Measurements from ENCODE around the gene PMF1. TPM values are rescaled to one million over a fixed set of nuclear protein-coding genes. Genes with fewer than 3 reads are reported as not detected.
A peak's percentile ranks its signal among the peaks of the same experiment; 100 is the strongest.

PMF1 gene
- total RNA-seq, 1 donor from 2014 or later, result 47.4 TPM

DNA sequence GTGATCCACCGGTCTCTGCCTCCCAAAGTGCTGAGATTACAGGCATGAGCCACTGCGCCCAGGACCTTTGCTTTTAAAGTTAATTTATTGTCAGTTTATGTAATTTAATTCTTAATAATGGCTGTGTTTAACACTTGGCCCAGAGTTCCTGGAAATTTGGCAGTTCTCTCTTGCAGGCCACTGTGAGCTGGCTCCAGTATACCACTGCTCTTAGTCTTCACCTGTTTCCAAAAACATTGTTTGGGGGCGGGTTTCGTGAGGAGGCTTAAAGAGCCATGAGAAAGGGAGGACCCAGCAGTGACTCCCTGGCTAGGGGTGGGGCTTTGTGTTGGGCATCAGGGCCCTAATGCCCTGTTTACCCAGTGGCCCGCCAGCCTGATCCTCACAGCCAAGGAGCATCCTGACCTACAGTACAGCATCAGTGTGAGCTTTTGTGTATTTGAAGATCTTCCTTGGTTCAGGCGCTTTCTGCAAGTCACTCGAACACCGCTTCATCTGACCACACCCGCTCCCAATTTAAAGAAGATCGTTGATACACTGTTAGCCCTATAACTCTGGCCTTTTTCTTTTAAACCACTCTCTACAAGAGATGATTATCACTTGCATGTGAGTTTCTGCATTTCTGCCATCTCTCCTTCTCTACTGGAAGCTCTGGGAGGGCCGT, 17.1 kb downstream of the PMF1 start:
- Histone ChIP-seq H3K27ac (no peak overlapping the region), H3K36me3 (peaks cover 37% of the 10 kb centered on the region), H3K27me3 (no peaks in the 10 kb centered on the region), H3K4me1 (no peaks in the 10 kb centered on the region), H3K9me3 (no peaks in the 10 kb centered on the region), H3K4me3 (no peak overlapping the region)
- ATAC-seq (no peak), DNase-seq (no peak)
- intact Hi-C loops (cut with DNase I), result loop anchor here (5.0 to 10.0 kb wide), 2 partner anchors 85 to 138 kb away; no protein-coding TSS in a partner anchor
- no peak for TF ChIP-seq CTCF (IDR thresholded peaks at IDR 0.05)

GRCh38 chr1:156230473-156230837, 17.6 kb downstream of the PMF1 start:
- intact Hi-C loops (cut with DNase I), result no loop called here
- peaks cover 39% of the 10 kb centered on the region for H3K36me3 ChIP-seq
- ATAC-seq, result no peak

DNA sequence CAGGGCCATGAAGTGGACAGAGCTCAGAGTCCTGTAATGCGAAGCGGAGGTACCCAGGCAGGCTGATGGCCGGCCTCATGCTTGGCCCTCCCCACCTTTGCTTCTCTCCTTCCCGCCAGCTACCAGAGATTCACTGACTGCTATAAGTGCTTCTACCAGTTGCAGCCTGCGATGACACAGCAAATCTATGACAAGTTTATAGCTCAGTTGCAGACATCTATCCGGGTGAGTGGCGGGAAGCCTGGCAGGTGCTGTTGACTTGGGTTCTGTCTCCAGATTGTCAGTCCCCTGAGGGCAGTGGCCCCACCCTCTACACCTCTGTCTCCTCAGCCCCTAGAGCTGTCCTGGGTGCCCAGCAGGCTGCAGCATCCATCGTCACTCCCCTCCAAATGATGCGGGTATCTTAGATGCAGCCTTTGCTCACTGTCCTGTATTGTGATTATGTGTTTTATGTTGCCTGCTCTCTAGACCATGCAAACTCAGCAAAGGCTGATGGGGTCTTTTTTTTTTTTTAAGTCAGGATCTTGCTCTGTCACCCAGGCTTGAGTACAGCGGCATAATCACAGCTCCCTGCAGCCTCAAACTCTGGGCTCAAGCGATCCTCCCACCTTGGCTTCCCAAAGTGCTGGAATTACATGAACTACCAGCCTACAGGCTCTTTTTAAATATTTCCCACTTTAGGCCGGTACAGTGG, 19.5 kb downstream of the PMF1 start:
- TF ChIP-seq CTCF (IDR thresholded peaks at IDR 0.05), result no peak
- H3K4me3 ChIP-seq, result no peak overlapping the region
- DNase-seq (no peak), ATAC-seq (peak; percentile 8)
- no peaks in the 10 kb centered on the region for H3K27me3 ChIP-seq
- intact Hi-C loops (cut with DNase I), result no loop called here
- H3K36me3 ChIP-seq, result peaks cover 42% of the 10 kb centered on the region
- H3K4me1 ChIP-seq, result no peaks in the 10 kb centered on the region
- no peak overlapping the region for H3K27ac ChIP-seq
- H3K9me3 ChIP-seq, result no peaks in the 10 kb centered on the region

More at GRCh38 chr1:156230473-156230837, 17.6 kb downstream of the PMF1 start:
- Histone ChIP-seq H3K4me1 (no peaks in the 10 kb centered on the region), H3K4me3 (no peak overlapping the region), H3K27ac (no peak overlapping the region), H3K9me3 (no peaks in the 10 kb centered on the region), H3K27me3 (no peaks in the 10 kb centered on the region)
- TF ChIP-seq CTCF (IDR thresholded peaks at IDR 0.05), result no peak
- DNase-seq, result no peak

- H3K4me3 ChIP-seq, result no peak overlapping the region
- ATAC-seq (no peak), DNase-seq (no peak)
- no peaks in the 10 kb centered on the region for H3K4me1 ChIP-seq
- TF ChIP-seq CTCF (IDR thresholded peaks at IDR 0.05), result no peak
- intact Hi-C loops (cut with DNase I), result no loop called here
- H3K36me3 ChIP-seq, result peaks cover 53% of the 10 kb centered on the region
- no peaks in the 10 kb centered on the region for H3K27me3 ChIP-seq
- no peak overlapping the region for H3K27ac ChIP-seq
- H3K9me3 ChIP-seq, result no peaks in the 10 kb centered on the region
These were observed 20.8 kb downstream of the PMF1 start for GRCh38 chr1:156233426-156234127.

DNA sequence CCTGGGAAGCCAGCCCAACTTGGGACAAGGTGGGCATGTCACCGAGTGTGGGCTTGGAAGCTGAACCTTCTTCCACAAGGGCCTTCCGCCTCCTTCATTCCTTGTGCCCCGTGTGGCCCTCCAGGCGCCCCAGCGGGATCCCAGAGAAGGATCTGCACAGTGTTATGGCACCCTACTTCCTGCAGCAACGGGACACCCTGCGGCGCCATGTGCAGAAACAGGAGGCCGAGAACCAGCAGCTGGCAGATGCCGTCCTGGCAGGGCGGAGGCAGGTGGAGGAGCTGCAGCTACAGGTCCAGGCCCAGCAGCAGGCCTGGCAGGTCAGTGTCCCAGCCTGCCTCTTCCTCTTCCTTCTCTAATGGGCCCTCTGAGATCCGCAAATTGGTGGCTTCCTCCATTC, 23.4 kb downstream of the PMF1 start:
- DNase-seq (no peak), ATAC-seq (no peak)
- no peak for TF ChIP-seq CTCF (IDR thresholded peaks at IDR 0.05)
- Histone ChIP-seq H3K9me3 (no peaks in the 10 kb centered on the region), H3K4me3 (no peak overlapping the region), H3K27ac (no peak overlapping the region), H3K27me3 (no peaks in the 10 kb centered on the region), H3K4me1 (no peaks in the 10 kb centered on the region), H3K36me3 (peaks cover 72% of the 10 kb centered on the region)
- intact Hi-C loops (cut with DNase I), result no loop called here

Measured in upper lobe of right lung (tissue), 1 donor.